Astrocyte (in vitro differentiated cells and primary cell): ENCODE measurements around the gene SDC4. TPM values are rescaled to one million over a fixed set of nuclear protein-coding genes. Genes with fewer than 3 reads are reported as not detected.

Source experiments
- DNase-seq: peaks from one replicate; pipeline ENCODE4 v3.0.0-alpha.2; 2010; ENCODE audit warnings: low read depth
- FAIRE-seq: peaks from 2 replicates; lab custom pipeline; 2011; peaks lifted over from hg19 to GRCh38; lab: Jason Lieb, UNC
- H2AFZ ChIP-seq: 2 replicates; pipeline ENCODE4 v1.6.0; 2012; ENCODE audit warnings: low read depth, low read length, inconsistent platforms
- H3K27ac ChIP-seq: 2 replicates; pipeline ENCODE4 v1.5.1; 2011; ENCODE audit warnings: low read depth, low read length, inconsistent platforms
- H3K27me3 ChIP-seq: 2 replicates; pipeline ENCODE4 v1.6.0; 2011; ENCODE audit warnings: low read length, inconsistent platforms; ENCODE audit not compliant: insufficient read depth
- H3K36me3 ChIP-seq: 2 replicates; pipeline ENCODE4 v1.5.1; 2011; ENCODE audit warnings: low read length, inconsistent platforms; ENCODE audit not compliant: insufficient read depth
- H3K4me1 ChIP-seq: 2 replicates; pipeline ENCODE4 v1.5.1; 2011; ENCODE audit warnings: low read length, inconsistent platforms; ENCODE audit not compliant: insufficient read depth
- H3K4me2 ChIP-seq: 2 replicates; pipeline ENCODE4 v1.6.0; 2012; ENCODE audit warnings: low read length, inconsistent platforms
- H3K4me3 ChIP-seq: 2 replicates; pipeline ENCODE4 v1.5.1; 2011; ENCODE audit warnings: low read depth, mild to moderate bottlenecking, low read length, inconsistent platforms; ENCODE audit not compliant: insufficient read depth
- H3K79me2 ChIP-seq: 2 replicates; pipeline ENCODE4 v1.6.0; 2012; ENCODE audit warnings: mild to moderate bottlenecking, low read length, inconsistent platforms; ENCODE audit not compliant: insufficient read depth
- H3K9ac ChIP-seq: 2 replicates; pipeline ENCODE4 v1.6.0; 2012; ENCODE audit warnings: mild to moderate bottlenecking, low read length, inconsistent platforms
- H3K9me3 ChIP-seq: 2 replicates; pipeline ENCODE4 v1.5.1; 2012; ENCODE audit warnings: low read depth, mild to moderate bottlenecking, low read length, inconsistent platforms; ENCODE audit not compliant: insufficient read depth
- H4K20me1 ChIP-seq: 2 replicates; pipeline ENCODE4 v1.6.0; 2012; ENCODE audit warnings: low read length, inconsistent platforms; ENCODE audit not compliant: insufficient read depth
- H3K27ac Mint-ChIP-seq: one replicate; pipeline ENCODE4 v1.8.0; 2021; ENCODE audit warnings: mild to moderate bottlenecking, mixed read lengths; ENCODE audit not compliant: unreplicated experiment
- H3K27me3 Mint-ChIP-seq: one replicate; pipeline ENCODE4 v1.8.0; 2021; ENCODE audit warnings: low read depth, mixed read lengths; ENCODE audit not compliant: unreplicated experiment
- H3K36me3 Mint-ChIP-seq: one replicate; pipeline ENCODE4 v1.8.0; 2021; ENCODE audit warnings: low read depth, mixed read lengths; ENCODE audit not compliant: unreplicated experiment
- H3K4me1 Mint-ChIP-seq: one replicate; pipeline ENCODE4 v1.8.0; 2021; ENCODE audit warnings: low read depth, mixed read lengths; ENCODE audit not compliant: unreplicated experiment
- H3K4me3 Mint-ChIP-seq: one replicate; pipeline ENCODE4 v1.8.0; 2021; ENCODE audit warnings: mild to moderate bottlenecking, moderate library complexity, mixed read lengths; ENCODE audit not compliant: unreplicated experiment
- H3K9me3 Mint-ChIP-seq: one replicate; pipeline ENCODE4 v1.8.0; 2021; ENCODE audit warnings: mild to moderate bottlenecking, mixed read lengths; ENCODE audit not compliant: unreplicated experiment
- CTCF ChIP-seq: IDR thresholded peaks from 2 replicates; pipeline ENCODE4 v1.5.1; 2011; ENCODE audit warnings: low read depth, mild to moderate bottlenecking, inconsistent platforms, low read length, moderate library complexity; ENCODE audit not compliant: insufficient read depth
- EZH2 ChIP-seq: IDR thresholded peaks from 2 replicates; pipeline ENCODE4 v1.6.1; 2012; ENCODE audit warnings: mild to moderate bottlenecking, low read length, inconsistent platforms; ENCODE audit not compliant: insufficient read depth
- total RNA-seq: library from RNA; stranded (reverse); gene quantifications from 2 replicates; pipeline ENCODE4 v1.2.1, GENCODE V29; 2021

Gene SDC4
- total RNA-seq, 1 donor from 2014 or later = 135 TPM

DNA sequence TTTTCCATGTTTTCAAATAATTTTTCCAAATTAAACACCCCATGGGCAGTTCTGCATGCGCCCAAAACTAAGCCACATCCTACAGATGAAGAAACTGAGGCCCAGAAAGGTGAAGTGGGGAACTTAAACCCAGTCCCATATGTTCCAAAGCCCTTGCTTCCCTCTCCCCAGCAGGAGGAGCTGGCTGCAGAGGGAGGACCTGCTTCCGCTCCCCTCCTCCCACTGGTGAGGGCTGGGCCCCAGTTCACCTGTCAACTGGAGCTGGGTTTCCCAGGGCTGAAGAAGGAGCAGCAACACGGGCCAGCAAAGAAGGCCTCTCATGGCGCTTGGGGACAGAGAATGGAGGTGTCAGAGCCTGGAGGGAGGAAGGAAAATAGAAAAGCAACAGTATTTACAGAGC lies 43.0 kb downstream of the SDC4 start:
- Histone ChIP-seq H3K4me3 (no peak overlapping the region), H3K36me3 (no peaks in the 10 kb centered on the region), H3K9me3 (no peaks in the 10 kb centered on the region), H3K9ac (no peak overlapping the region), H3K4me2 (no peak overlapping the region), H3K79me2 (no peaks in the 10 kb centered on the region), H3K27me3 (peaks cover 32% of the 10 kb centered on the region), H4K20me1 (no peaks in the 10 kb centered on the region), H2AFZ (no peak overlapping the region), H3K4me1 (no peaks in the 10 kb centered on the region), H3K27ac (no peak overlapping the region)
- FAIRE-seq (no peak), DNase-seq (no peak)
- peaks cover 4% of the 10 kb centered on the region for H3K4me1 Mint-ChIP-seq
- H3K27me3 Mint-ChIP-seq = peaks cover 18% of the 10 kb centered on the region
- no peak overlapping the region for H3K4me3 Mint-ChIP-seq
- TF ChIP-seq EZH2 (no peak), CTCF (no peak)
- no peak overlapping the region for H3K27ac Mint-ChIP-seq
- H3K9me3 Mint-ChIP-seq = no peaks in the 10 kb centered on the region
- no peaks in the 10 kb centered on the region for H3K36me3 Mint-ChIP-seq

DNA sequence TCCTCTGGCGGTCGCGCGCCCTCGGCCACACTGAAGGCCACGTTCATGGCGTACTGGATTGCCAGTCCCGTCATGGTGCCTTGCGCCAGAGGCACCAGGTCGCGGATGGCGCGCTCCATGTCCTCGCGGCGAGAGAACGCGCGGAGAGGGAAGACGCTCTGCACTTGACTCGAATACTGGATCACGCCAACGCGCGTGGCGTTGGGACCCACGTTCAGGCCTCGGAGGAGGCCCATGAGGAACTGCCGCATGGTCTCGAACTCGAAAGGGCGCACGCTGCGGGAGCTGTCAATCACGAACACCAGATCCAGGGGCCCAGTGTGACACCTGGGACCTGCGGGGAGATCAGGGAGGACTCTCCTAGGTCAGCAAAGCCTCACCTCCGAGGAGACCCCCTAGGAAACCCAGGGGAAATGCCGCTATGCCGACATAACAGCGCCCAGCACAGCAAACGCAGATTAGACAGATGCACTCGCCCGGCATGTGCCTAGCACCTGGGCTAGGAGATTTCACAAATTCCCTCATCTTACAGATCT lies 43.7 kb downstream of the SDC4 start:
- H3K9me3 Mint-ChIP-seq = no peaks in the 10 kb centered on the region
- H3K27me3 Mint-ChIP-seq = peaks cover 13% of the 10 kb centered on the region
- no peak overlapping the region for H3K4me3 ChIP-seq
- H3K79me2 ChIP-seq = no peaks in the 10 kb centered on the region
- H3K27me3 ChIP-seq = peaks cover 32% of the 10 kb centered on the region
- TF ChIP-seq EZH2 = no peak
- no peak for TF ChIP-seq CTCF
- no peak for FAIRE-seq
- no peak for DNase-seq
- peak overlapping the region; percentile 11 for H3K4me2 ChIP-seq
- no peaks in the 10 kb centered on the region for H3K9me3 ChIP-seq
- no peaks in the 10 kb centered on the region for H3K36me3 ChIP-seq
- no peak overlapping the region for H3K4me3 Mint-ChIP-seq
- no peak overlapping the region for H3K27ac ChIP-seq
- no peaks in the 10 kb centered on the region for H3K4me1 ChIP-seq
- H3K27ac Mint-ChIP-seq = no peak overlapping the region
- no peak overlapping the region for H3K9ac ChIP-seq
- no peaks in the 10 kb centered on the region for H3K36me3 Mint-ChIP-seq
- H4K20me1 ChIP-seq = no peaks in the 10 kb centered on the region
- H2AFZ ChIP-seq = peak overlapping the region; percentile 10
- peaks cover 4% of the 10 kb centered on the region for H3K4me1 Mint-ChIP-seq

DNA sequence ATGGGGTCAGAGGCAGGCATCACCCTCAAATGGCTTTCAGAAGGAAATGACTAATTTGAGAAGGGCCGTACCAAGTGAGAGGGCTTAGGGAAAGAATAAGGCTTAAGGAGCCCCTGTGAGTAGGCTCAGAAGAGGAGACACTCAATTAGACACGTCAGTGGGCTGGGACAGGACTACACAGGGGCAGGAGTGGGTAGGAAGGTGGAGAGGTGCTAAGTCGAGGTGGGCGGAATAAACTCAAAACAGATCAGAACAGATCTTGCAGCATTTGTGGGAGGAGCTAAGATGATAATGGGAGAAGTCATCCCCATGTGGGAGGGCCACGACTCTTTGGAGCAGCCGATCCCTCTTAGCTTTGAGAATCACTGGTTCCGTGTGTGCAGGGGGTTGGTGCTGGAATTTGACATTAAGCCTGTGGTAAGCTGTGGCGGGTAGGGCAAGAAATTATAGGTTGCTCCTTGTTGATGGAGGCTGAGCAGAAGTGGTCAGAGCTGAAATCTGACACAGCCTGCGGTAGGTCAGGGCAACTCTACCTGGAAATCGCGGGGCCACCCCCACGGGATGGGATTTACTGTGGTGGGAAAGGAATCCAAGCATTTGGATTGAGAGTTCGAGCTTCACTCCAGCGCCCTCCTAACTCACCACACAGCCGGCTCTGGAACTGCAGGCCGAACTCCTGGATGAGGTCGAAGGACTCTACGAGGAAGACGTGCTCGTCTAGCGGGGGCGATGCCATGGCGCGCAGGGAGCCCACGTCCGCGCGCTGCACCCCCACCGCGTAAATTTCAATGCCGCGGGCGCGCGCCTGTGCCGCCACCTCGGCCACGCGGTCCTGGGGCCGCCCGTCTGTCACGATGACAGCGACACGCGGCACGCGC lies 44.4 kb downstream of the SDC4 start:
- Mint-ChIP-seq H3K9me3 (no peaks in the 10 kb centered on the region), H3K4me1 (peaks cover 4% of the 10 kb centered on the region), H3K27ac (no peak overlapping the region), H3K36me3 (no peaks in the 10 kb centered on the region), H3K27me3 (peaks cover 13% of the 10 kb centered on the region), H3K4me3 (no peak overlapping the region)
- H3K4me1 ChIP-seq = no peaks in the 10 kb centered on the region
- peak overlapping the region; percentile 11 for H3K4me2 ChIP-seq
- H4K20me1 ChIP-seq = no peaks in the 10 kb centered on the region
- no peaks in the 10 kb centered on the region for H3K36me3 ChIP-seq
- H3K9ac ChIP-seq = no peak overlapping the region
- no peak overlapping the region for H3K27ac ChIP-seq
- TF ChIP-seq CTCF = no peak
- TF ChIP-seq EZH2 = no peak
- peaks cover 34% of the 10 kb centered on the region for H3K27me3 ChIP-seq
- FAIRE-seq = no peak
- H2AFZ ChIP-seq = peak overlapping the region; percentile 10
- H3K9me3 ChIP-seq = no peaks in the 10 kb centered on the region
- H3K79me2 ChIP-seq = no peaks in the 10 kb centered on the region
- no peak overlapping the region for H3K4me3 ChIP-seq
- DNase-seq = no peak
